Activated T-cell treated with anti-CD3 and anti-CD28 coated beads, Interleukin-2, amount 50 U/mL, for 72 hours (primary cell): ENCODE measurements around the gene LHFPL6. TPM values are rescaled to one million over a fixed set of nuclear protein-coding genes. Genes with fewer than 3 reads are reported as not detected.

ENCODE experiments used
- ATAC-seq, 2 donors: fragments of 150-1000 bp; cut with Tn5 transposase; replicated peaks in 1 of 2; 2 replicates each; pipeline ENCODE4 v1.10.0; 2021; ENCODE audit warnings: moderate library complexity in 2 of 2, mild to moderate bottlenecking in 1 of 2
- DNase-seq, 2 donors: peaks; one replicate each; pipeline ENCODE4 v3.0.0; 2021 to 2022; ENCODE audit warnings: mixed read lengths in 1 of 2
- H3K27ac Mint-ChIP-seq: one replicate; pipeline ENCODE4 v1.8.0; 2022; ENCODE audit warnings: mild to moderate bottlenecking, moderate library complexity, mixed read lengths
- H3K27me3 Mint-ChIP-seq: one replicate; pipeline ENCODE4 v1.8.0; 2022; ENCODE audit warnings: low read depth, mixed read lengths
- H3K36me3 Mint-ChIP-seq, 2 donors: one replicate each; pipeline ENCODE4 v1.8.0; 2022; ENCODE audit warnings: mixed read lengths in 2 of 2, mild to moderate bottlenecking in 1 of 2; ENCODE audit not compliant: insufficient read depth in 2 of 2
- H3K4me1 Mint-ChIP-seq: one replicate; pipeline ENCODE4 v1.8.0; 2022; ENCODE audit warnings: low read depth, mixed read lengths
- H3K4me3 Mint-ChIP-seq, 2 donors: one replicate each; pipeline ENCODE4 v1.8.0; 2022; ENCODE audit warnings: mild to moderate bottlenecking in 2 of 2, mixed read lengths in 2 of 2, moderate library complexity in 2 of 2
- H3K9me3 Mint-ChIP-seq, 2 donors: one replicate each; pipeline ENCODE4 v1.8.0; 2022; ENCODE audit warnings: mixed read lengths in 2 of 2
- total RNA-seq, 2 donors: library from RNA; stranded (reverse); gene quantifications; one replicate each; pipeline ENCODE4 v1.2.3, GENCODE V29; 2022

The LHFPL6 gene
- total RNA-seq, 2 donors from 2014 or later: 1.7 to 2.5 TPM

- H3K4me1 Mint-ChIP-seq: no peaks in the 10 kb centered on the region
- no peaks in the 10 kb centered on the region for H3K9me3 Mint-ChIP-seq
- no peak overlapping the region for H3K4me3 Mint-ChIP-seq
- ATAC-seq (no peak), DNase-seq (no peak)
- H3K36me3 Mint-ChIP-seq: no peaks in the 10 kb centered on the region
- H3K27ac Mint-ChIP-seq: no peak overlapping the region
- H3K27me3 Mint-ChIP-seq: peaks cover 30% of the 10 kb centered on the region
Observed at GRCh38 chr13:39561971-39562370, 41.0 kb downstream of the LHFPL6 start.

GRCh38 chr13:39559847-39560246 lies 43.1 kb downstream of the LHFPL6 start:
- Mint-ChIP-seq H3K4me3 (no peak overlapping the region), H3K9me3 (no peaks in the 10 kb centered on the region), H3K27me3 (peaks cover 17% of the 10 kb centered on the region), H3K36me3 (no peaks in the 10 kb centered on the region), H3K4me1 (no peaks in the 10 kb centered on the region), H3K27ac (no peak overlapping the region)
- no peak for ATAC-seq
- no peak for DNase-seq

GRCh38 chr13:39557285-39557955 lies 45.6 kb downstream of the LHFPL6 start:
- Mint-ChIP-seq H3K9me3 (no peaks in the 10 kb centered on the region), H3K36me3 (no peaks in the 10 kb centered on the region), H3K4me3 (no peak overlapping the region), H3K27me3 (peaks cover 11% of the 10 kb centered on the region), H3K4me1 (no peaks in the 10 kb centered on the region), H3K27ac (no peak overlapping the region)
- ATAC-seq (no peak), DNase-seq (no peak)

GRCh38 chr13:39556866-39557265 lies 46.1 kb downstream of the LHFPL6 start:
- peaks cover 11% of the 10 kb centered on the region for H3K27me3 Mint-ChIP-seq
- H3K4me3 Mint-ChIP-seq: no peak overlapping the region
- H3K36me3 Mint-ChIP-seq: no peaks in the 10 kb centered on the region
- no peaks in the 10 kb centered on the region for H3K9me3 Mint-ChIP-seq
- no peaks in the 10 kb centered on the region for H3K4me1 Mint-ChIP-seq
- ATAC-seq (no peak), DNase-seq (no peak)
- no peak overlapping the region for H3K27ac Mint-ChIP-seq

- DNase-seq: no peak
- Mint-ChIP-seq H3K9me3 (no peaks in the 10 kb centered on the region), H3K27ac (no peak overlapping the region), H3K4me1 (no peaks in the 10 kb centered on the region), H3K4me3 (no peak overlapping the region), H3K36me3 (no peaks in the 10 kb centered on the region), H3K27me3 (peaks cover 25% of the 10 kb centered on the region)
- ATAC-seq: no peak
Observed at GRCh38 chr13:39554371-39554770, 48.6 kb downstream of the LHFPL6 start.

DNA sequence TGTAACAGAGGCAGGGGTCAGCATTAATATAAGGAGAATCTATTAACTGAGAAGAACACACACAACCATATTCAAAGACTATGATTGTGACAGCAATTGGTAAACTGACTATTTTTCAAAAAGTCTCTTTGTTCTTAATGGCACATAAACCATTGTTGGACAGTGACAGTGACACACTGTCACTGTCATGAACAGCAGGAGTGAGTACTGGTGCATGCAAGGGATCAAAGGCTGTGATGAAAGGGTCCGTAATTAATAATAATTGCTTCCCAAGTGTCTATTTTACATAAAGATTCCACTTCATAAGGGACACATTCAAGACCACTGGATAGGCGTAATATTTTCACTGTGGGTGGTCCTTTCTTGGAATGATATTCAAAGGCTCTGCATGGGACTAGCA lies 50.7 kb downstream of the LHFPL6 start:
- Mint-ChIP-seq H3K9me3 (no peaks in the 10 kb centered on the region), H3K27ac (no peak overlapping the region), H3K36me3 (no peaks in the 10 kb centered on the region), H3K4me3 (no peak overlapping the region), H3K27me3 (peaks cover 28% of the 10 kb centered on the region), H3K4me1 (no peaks in the 10 kb centered on the region)
- DNase-seq (no peak), ATAC-seq (no peak)

DNA sequence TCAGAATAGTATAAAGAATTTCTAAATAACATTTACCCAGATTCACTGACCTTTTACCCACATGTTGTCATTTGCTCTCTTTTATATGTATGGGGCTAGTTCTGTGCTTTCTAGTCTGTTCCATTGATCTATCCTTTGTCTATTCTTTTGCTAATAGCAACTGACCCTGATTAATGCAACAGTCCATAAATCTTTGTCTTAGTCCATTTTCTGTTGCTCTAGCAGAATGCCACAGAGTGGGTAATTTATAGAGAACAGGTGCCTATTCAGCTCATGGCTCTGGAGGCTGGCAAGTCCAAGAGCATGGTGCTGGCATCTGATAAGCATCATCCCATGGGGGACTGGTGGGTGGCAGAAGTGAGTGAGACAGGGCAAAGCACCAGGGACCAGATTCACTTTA lies 52.1 kb downstream of the LHFPL6 start:
- Mint-ChIP-seq H3K9me3 (no peaks in the 10 kb centered on the region), H3K36me3 (no peaks in the 10 kb centered on the region), H3K4me1 (no peaks in the 10 kb centered on the region), H3K27ac (no peak overlapping the region), H3K27me3 (peaks cover 28% of the 10 kb centered on the region), H3K4me3 (no peak overlapping the region)
- no peak for ATAC-seq
- no peak for DNase-seq

- no peak overlapping the region for H3K4me3 Mint-ChIP-seq
- H3K27me3 Mint-ChIP-seq: peaks cover 32% of the 10 kb centered on the region
- no peaks in the 10 kb centered on the region for H3K36me3 Mint-ChIP-seq
- ATAC-seq (no peak), DNase-seq (no peak)
- H3K4me1 Mint-ChIP-seq: no peaks in the 10 kb centered on the region
- no peak overlapping the region for H3K27ac Mint-ChIP-seq
- H3K9me3 Mint-ChIP-seq: no peaks in the 10 kb centered on the region
Observed at GRCh38 chr13:39547108-39547507, 55.9 kb downstream of the LHFPL6 start.

DNA sequence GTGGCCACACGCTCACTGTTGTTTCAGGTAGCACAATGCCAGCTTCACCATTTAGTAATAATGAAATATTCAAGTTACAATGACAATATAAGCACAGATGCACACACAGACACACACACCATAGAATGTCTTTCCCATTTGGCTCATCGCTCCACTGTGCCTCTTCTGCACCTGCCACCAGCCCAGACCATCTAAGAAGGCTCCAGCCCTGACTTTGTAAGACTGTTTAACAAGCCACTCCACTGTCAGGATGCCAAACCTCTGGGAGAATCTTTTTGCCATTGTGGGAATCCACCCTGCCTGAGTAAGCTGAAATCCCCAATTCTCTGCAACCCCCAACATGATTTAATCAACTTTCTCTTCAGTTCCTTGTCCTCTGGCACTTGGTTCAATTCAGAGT lies 60.6 kb downstream of the LHFPL6 start:
- no peak for ATAC-seq
- H3K36me3 Mint-ChIP-seq: no peaks in the 10 kb centered on the region
- H3K9me3 Mint-ChIP-seq: no peaks in the 10 kb centered on the region
- no peaks in the 10 kb centered on the region for H3K4me1 Mint-ChIP-seq
- no peak overlapping the region for H3K27ac Mint-ChIP-seq
- DNase-seq: no peak
- H3K27me3 Mint-ChIP-seq: peaks cover 9% of the 10 kb centered on the region
- H3K4me3 Mint-ChIP-seq: no peak overlapping the region

DNA sequence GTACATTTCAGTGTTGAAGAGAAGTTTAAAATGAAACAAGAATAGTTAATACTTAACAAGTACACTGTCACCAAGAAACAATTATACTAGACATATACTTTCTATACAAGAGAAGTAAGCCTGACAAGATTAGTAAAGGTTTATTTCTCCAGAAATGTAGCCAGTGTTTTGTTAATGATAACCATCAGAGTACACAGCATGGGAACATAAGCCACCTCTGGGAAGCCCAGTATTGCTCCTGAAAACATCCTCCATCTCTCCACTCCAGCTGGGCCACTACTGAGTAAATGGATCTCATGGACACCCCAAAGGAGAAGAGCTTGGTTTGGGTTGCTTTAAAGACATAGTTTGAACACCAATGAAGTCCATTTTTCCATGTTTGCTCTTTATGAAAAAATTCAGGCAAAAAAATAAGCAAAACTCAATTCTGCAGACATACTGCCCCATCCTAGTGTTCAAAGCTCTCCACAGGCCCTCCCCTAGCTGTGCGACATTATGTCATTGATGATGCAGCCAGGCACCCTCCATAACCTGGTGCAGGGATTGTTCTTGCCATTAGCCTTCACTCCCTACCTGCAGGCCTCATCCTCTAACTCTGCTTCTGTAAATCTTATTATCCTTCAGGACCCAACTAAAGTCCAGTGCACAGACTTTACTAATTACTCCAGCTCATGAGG lies 61.9 kb downstream of the LHFPL6 start:
- H3K27ac Mint-ChIP-seq: no peak overlapping the region
- H3K4me3 Mint-ChIP-seq: no peak overlapping the region
- H3K27me3 Mint-ChIP-seq: peaks cover 9% of the 10 kb centered on the region
- ATAC-seq (no peak), DNase-seq (no peak)
- no peaks in the 10 kb centered on the region for H3K9me3 Mint-ChIP-seq
- no peaks in the 10 kb centered on the region for H3K36me3 Mint-ChIP-seq
- no peaks in the 10 kb centered on the region for H3K4me1 Mint-ChIP-seq

GRCh38 chr13:39538816-39539790 lies 63.9 kb downstream of the LHFPL6 start:
- H3K27me3 Mint-ChIP-seq: peaks cover 6% of the 10 kb centered on the region
- no peaks in the 10 kb centered on the region for H3K36me3 Mint-ChIP-seq
- no peak overlapping the region for H3K4me3 Mint-ChIP-seq
- no peaks in the 10 kb centered on the region for H3K4me1 Mint-ChIP-seq
- no peak for ATAC-seq
- H3K9me3 Mint-ChIP-seq: no peaks in the 10 kb centered on the region
- H3K27ac Mint-ChIP-seq: no peak overlapping the region
- no peak for DNase-seq

GRCh38 chr13:39536906-39537305 lies 66.1 kb downstream of the LHFPL6 start:
- ATAC-seq (no peak), DNase-seq (no peak)
- H3K9me3 Mint-ChIP-seq: peaks cover 0 to 1% of the 10 kb centered on the region in 2 donors
- no peak overlapping the region for H3K4me3 Mint-ChIP-seq
- H3K27ac Mint-ChIP-seq: no peak overlapping the region
- H3K27me3 Mint-ChIP-seq: no peaks in the 10 kb centered on the region
- no peaks in the 10 kb centered on the region for H3K36me3 Mint-ChIP-seq
- no peaks in the 10 kb centered on the region for H3K4me1 Mint-ChIP-seq

- H3K36me3 Mint-ChIP-seq: no peaks in the 10 kb centered on the region
Observed at GRCh38 chr13:39536274-39536673, 66.7 kb downstream of the LHFPL6 start.

More at GRCh38 chr13:39536274-39536673, 66.7 kb downstream of the LHFPL6 start:
- Mint-ChIP-seq H3K27me3 (no peaks in the 10 kb centered on the region), H3K9me3 (peaks cover 0 to 1% of the 10 kb centered on the region in 2 donors), H3K27ac (no peak overlapping the region), H3K4me3 (no peak overlapping the region), H3K4me1 (no peaks in the 10 kb centered on the region)
- no peak for DNase-seq
- ATAC-seq: no peak
